Kidney glomerular epithelial cell (primary cell): ENCODE data around the gene CSNK1E.

Experiments
- DNase-seq: peaks from one replicate; lab custom pipeline; 2025; lab: John Stamatoyannopoulos, UW

Gene CSNK1E

DNA sequence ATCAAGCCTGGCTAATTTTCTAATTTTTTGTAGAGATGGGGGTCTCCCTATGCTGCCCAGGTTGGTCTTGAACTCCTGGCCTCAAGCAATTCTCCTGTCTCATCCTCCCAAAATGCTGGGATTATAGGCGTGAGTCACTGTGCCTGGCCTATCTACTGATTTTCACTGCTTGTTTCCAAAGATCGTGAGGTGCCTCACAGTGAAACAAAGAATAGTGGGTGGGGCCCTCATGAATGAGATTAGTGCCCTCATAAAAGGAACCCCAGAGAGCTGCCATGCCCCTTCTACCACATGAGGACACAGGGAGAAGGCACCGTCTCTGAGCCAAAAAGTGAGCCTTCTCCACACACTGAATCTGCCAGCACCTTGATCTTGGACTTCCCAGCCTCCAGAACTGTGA, 67.9 kb downstream of the CSNK1E start:
- DNase-seq: no peak

GRCh38 chr22:38248280-38248679, 69.0 kb downstream of the CSNK1E start:
- no peak for DNase-seq

GRCh38 chr22:38247713-38248112, 69.5 kb downstream of the CSNK1E start:
- no peak for DNase-seq

- DNase-seq: no peak
These were observed 70.5 kb downstream of the CSNK1E start for GRCh38 chr22:38246692-38247091.

GRCh38 chr22:38246046-38246658, 71.1 kb downstream of the CSNK1E start:
- DNase-seq: no peak

GRCh38 chr22:38244106-38244505, 73.1 kb downstream of the CSNK1E start:
- DNase-seq: no peak

DNA sequence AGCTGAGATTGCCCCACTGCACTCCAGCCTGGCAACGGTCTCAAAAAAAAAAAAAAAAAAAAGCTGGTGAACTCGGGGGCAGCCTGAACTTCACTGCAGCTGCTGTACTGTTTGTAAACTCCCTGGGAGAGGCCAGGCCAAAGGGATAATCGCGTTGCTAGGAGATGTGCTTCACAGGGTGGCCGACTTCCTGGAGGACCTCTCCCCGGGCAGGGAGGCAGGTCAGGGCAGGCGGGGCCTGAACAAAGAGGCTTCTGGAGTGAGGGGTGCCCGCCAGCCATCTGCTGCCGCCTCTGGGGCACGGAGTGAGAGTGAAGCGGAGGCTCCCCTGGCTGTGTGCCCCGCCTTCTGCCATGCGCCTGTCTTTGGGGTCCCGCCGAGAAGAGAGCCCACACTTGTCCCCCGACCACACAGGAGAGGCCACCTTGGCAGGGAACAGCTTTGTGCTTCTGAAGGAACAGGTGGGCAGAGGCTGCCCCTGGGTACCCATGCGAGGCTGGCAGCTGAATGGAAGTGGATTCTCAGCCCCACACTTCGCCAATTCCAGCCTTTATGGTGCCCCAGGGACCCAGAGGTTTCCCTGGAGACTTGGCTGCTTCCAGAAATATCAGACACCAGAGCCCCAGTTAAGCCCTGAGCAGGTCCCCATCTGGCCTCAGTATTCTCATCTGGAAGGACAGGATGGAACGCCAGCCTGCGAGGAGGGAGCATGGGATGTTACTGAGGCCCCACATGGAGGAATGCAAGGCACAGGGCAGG, 74.0 kb downstream of the CSNK1E start:
- DNase-seq: no peak

- peak; percentile 72 for DNase-seq
These were observed 76.4 kb downstream of the CSNK1E start for GRCh38 chr22:38240734-38241252.
